GM10266 (cell line): ENCODE measurements around the gene IWS1.
"Not testable (repeated sequence)": the region's sequence is repeated elsewhere in the genome, so short reads cannot be mapped to it uniquely, and the experiment has no call there.

Experiments
- DNase-seq: peaks from one replicate; pipeline ENCODE4 v3.0.0; 2012; ENCODE audit errors: extremely low spot score
- CTCF ChIP-seq: IDR thresholded peaks from 2 replicates; pipeline ENCODE4 v1.5.1; 2012; ENCODE audit warnings: mild to moderate bottlenecking, low read depth; ENCODE audit not compliant: control insufficient read depth, insufficient read depth; ENCODE audit errors: missing control alignments

The IWS1 gene

GRCh38 chr2:127535918-127536317 is 9.6 kb upstream of the IWS1 start:
- TF ChIP-seq CTCF, result no peak
- DNase-seq, result no peak

DNA sequence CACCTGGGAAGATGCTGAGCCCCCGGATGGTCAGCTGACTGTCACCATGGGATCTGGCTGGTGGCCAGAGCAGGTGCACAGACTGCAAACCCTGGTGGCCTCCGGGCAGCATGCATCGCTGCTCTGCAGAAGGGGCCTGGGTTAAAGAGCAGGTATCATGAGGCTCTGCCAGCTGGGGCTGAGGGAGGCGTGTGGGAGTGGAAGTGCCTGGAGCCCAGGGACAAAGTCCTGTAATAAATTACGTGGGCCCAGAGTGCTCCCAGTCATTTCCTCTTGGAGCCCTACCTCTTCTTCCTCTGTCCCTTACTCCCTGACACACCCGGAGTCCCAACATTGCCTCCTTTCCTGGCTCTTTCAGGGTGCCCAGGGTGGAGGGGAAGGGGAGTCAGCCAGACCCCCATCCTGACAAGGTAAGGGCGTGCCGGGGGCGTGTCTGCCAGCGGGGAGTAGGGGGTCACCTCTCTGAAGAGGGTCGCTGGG is 9.2 kb upstream of the IWS1 start, which contains the start of gene MYO7B:
Gene MYO7B, plus strand, starts transcription at position 262 of the 480 bp plus-strand sequence. CDS start 24,040 bp downstream, outside the sequence.
- DNase-seq, result no peak
- TF ChIP-seq CTCF, result no peak

- no peak for TF ChIP-seq CTCF
- no peak for DNase-seq
Measured at GRCh38 chr2:127532296-127532695, 6.0 kb upstream of the IWS1 start.

- no peak for DNase-seq
- TF ChIP-seq CTCF, result no peak
Measured at GRCh38 chr2:127531221-127531648, 4.9 kb upstream of the IWS1 start.

DNA sequence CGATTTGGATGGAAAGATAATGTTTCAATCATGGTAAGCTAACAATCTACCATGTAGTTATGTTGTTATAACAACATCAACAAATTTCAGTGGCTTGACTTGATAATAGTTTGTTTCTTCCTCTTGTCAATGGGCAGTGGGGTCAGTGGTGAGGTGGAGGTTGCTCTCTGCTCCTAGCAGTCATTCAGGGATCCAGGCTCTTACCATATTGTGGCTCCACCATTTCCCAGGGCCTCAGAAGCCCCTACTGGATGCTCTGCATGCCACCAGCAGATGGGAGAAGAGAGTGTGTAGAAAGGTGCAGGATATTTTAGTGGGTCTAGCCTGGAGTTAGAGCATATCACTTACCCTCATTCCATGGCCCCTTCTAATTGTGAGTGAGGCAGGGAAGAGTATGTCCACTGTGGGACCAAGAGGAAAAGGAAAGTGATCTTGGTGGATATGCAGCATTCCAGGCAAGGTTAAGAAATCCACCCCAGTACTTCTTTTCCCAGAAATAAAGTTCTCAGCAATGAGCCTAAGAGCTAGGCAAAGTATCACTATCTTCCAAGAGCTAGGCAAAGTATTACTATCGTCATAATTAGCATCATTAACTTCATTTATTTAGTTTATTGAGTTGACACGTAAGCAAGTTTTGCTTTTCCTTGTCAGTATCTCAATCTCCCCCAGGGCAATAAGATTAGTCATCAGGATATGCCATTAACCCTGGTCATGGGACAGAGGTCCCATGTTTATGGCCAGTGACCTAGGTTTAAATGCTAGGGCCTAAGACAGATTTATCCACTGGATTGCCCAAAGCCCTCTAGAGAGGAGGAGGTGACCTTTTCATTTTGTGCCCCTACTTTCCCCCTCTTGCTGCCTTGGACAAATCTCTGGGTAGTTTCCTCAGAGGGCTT is 4.2 kb upstream of the IWS1 start:
- TF ChIP-seq CTCF, result no peak
- no peak for DNase-seq

- DNase-seq, result not testable (repeated sequence)
Measured at GRCh38 chr2:127529416-127529815, 3.1 kb upstream of the IWS1 start.

DNA sequence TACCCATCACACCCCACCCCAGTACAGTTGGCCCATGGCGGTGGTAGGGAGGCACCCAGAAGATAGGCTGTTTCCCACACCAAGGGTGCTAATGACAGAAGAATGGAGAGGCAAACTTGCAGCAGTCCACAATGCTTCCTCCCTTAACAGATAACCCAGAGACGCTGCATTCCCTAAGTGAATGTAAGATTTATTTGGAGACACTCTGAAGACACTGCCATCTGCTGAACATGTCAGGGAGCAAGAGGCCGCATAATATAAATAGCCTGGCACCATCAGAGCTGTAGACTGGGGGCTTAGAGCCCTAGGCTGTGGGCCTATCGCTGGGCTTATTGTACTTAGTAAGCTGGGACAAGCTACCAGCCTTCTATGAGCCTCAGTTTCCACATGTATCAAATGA is 2.2 kb upstream of the IWS1 start:
- no peak for TF ChIP-seq CTCF
- no peak for DNase-seq
